Measurements from ENCODE around the gene CNFN. TPM values are rescaled to one million over a fixed set of nuclear protein-coding genes. Genes with fewer than 3 reads are reported as not detected.

The CNFN gene
- total and polyA plus RNA-seq, 10 of the 15 experiments (the other 5 are each of a cell fraction or from before 2014, with no cell fraction given) = 0.60 TPM; not detected in 9

DNA sequence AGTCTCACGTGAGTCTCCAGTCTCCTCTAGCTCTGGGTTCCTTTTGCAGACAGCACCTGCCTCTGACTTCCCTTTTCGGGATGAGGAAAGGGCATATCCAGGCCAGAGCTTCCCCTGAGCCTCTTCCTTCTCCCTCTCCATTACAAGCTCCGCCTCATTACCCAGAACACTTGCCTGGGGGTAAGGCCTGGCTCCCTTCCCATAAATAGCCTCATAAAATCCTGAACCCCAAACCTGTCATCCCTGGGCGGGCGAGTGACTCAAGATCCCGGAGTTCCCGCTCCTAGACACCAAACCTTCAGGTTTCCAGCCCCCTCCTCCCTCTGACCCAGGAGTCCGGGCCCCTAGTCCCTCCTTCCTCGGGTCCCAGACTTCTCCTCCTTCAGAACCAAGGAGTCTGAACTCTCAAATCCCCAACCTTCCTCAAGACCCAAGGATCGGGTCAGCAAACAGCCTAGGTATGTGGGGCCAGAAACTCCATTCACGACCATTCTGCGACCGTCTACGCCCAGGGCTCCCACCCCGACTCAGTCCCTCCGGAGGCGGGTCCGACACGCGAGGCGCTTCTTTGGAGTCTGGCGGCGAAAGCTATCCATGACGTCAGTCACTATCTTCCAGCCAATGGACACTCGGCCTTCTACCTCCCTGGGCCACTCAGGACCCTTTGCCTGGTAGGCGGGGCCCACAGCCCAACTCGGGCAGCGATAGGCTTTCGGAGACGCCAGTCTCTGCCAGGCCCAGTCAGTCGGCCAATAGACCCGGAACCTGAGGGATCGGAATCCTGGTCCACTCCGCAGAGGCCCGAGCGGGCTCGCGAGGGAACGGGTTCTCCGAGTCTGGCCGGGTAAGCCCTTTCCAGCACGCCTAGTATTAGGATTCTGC lies 6.5 kb upstream of the CNFN start (continued):
- TF ChIP-seq SIX5 (IDR thresholded peaks at IDR 0.05; ENCODE audit: low read depth, low read length, severe bottlenecking) = no peak
- TF ChIP-seq SREBF2 (IDR thresholded peaks at IDR 0.05; ENCODE audit: low read length) = no peak
- TF ChIP-seq PAX5 (IDR thresholded peaks at IDR 0.05; ENCODE audit: borderline replicate concordance, low read depth, low read length) = no peak
- TF ChIP-seq REST (IDR thresholded peaks at IDR 0.05; ENCODE audit: low read depth, low read length) = no peak
- TF ChIP-seq NR2C1 (IDR thresholded peaks at IDR 0.05) = no peak
- TF ChIP-seq, protein P1, sequence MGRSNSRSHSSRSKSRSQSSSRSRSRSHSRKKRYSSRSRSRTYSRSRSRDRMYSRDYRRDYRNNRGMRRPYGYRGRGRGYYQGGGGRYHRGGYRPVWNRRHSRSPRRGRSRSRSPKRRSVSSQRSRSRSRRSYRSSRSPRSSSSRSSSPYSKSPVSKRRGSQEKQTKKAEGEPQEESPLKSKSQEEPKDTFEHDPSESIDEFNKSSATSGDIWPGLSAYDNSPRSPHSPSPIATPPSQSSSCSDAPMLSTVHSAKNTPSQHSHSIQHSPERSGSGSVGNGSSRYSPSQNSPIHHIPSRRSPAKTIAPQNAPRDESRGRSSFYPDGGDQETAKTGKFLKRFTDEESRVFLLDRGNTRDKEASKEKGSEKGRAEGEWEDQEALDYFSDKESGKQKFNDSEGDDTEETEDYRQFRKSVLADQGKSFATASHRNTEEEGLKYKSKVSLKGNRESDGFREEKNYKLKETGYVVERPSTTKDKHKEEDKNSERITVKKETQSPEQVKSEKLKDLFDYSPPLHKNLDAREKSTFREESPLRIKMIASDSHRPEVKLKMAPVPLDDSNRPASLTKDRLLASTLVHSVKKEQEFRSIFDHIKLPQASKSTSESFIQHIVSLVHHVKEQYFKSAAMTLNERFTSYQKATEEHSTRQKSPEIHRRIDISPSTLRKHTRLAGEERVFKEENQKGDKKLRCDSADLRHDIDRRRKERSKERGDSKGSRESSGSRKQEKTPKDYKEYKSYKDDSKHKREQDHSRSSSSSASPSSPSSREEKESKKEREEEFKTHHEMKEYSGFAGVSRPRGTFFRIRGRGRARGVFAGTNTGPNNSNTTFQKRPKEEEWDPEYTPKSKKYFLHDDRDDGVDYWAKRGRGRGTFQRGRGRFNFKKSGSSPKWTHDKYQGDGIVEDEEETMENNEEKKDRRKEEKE (IDR thresholded peaks at IDR 0.05) = no peak
- peak; percentile 92 for TF ChIP-seq RFX5 (IDR thresholded peaks at IDR 0.05; ENCODE audit: low read depth, low read length)
- TF ChIP-seq, protein P2, sequence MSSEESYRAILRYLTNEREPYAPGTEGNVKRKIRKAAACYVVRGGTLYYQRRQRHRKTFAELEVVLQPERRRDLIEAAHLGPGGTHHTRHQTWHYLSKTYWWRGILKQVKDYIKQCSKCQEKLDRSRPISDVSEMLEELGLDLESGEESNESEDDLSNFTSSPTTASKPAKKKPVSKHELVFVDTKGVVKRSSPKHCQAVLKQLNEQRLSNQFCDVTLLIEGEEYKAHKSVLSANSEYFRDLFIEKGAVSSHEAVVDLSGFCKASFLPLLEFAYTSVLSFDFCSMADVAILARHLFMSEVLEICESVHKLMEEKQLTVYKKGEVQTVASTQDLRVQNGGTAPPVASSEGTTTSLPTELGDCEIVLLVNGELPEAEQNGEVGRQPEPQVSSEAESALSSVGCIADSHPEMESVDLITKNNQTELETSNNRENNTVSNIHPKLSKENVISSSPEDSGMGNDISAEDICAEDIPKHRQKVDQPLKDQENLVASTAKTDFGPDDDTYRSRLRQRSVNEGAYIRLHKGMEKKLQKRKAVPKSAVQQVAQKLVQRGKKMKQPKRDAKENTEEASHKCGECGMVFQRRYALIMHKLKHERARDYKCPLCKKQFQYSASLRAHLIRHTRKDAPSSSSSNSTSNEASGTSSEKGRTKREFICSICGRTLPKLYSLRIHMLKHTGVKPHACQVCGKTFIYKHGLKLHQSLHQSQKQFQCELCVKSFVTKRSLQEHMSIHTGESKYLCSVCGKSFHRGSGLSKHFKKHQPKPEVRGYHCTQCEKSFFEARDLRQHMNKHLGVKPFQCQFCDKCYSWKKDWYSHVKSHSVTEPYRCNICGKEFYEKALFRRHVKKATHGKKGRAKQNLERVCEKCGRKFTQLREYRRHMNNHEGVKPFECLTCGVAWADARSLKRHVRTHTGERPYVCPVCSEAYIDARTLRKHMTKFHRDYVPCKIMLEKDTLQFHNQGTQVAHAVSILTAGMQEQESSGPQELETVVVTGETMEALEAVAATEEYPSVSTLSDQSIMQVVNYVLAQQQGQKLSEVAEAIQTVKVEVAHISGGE (CRISPR knock-in tag; IDR thresholded peaks at IDR 0.05) = no peak
- TF ChIP-seq PBX3 (IDR thresholded peaks at IDR 0.05; ENCODE audit: insufficient replicate concordance, low read depth, low read length) = peak; percentile 96
- TF ChIP-seq NR2F1 (conservative IDR thresholded peaks at IDR 0.05) = no peak
- no peak for TF ChIP-seq GATAD2B (conservative IDR thresholded peaks at IDR 0.05; ENCODE audit: low read depth)
- TF ChIP-seq, protein P3, sequence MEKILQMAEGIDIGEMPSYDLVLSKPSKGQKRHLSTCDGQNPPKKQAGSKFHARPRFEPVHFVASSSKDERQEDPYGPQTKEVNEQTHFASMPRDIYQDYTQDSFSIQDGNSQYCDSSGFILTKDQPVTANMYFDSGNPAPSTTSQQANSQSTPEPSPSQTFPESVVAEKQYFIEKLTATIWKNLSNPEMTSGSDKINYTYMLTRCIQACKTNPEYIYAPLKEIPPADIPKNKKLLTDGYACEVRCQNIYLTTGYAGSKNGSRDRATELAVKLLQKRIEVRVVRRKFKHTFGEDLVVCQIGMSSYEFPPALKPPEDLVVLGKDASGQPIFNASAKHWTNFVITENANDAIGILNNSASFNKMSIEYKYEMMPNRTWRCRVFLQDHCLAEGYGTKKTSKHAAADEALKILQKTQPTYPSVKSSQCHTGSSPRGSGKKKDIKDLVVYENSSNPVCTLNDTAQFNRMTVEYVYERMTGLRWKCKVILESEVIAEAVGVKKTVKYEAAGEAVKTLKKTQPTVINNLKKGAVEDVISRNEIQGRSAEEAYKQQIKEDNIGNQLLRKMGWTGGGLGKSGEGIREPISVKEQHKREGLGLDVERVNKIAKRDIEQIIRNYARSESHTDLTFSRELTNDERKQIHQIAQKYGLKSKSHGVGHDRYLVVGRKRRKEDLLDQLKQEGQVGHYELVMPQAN (conservative IDR thresholded peaks at IDR 0.05) = peak; percentile 21; the same call in 1 of the 2 replicates
- peak; percentile 88 for TF ChIP-seq NFYA (IDR thresholded peaks at IDR 0.05; ENCODE audit: borderline replicate concordance, low read depth, low read length)
- no peak for TF ChIP-seq TBL1XR1 (IDR thresholded peaks at IDR 0.05; ENCODE audit: low read depth, low read length)
- TF ChIP-seq GABPA (IDR thresholded peaks at IDR 0.05; ENCODE audit: low read depth) = no peak

Measured in GM12878 (cell line).